ENCODE measurements around the gene GSK3A. TPM values are rescaled to one million over a fixed set of nuclear protein-coding genes. Genes with fewer than 3 reads are reported as not detected.

Gene GSK3A
- total and polyA plus RNA-seq, 9 of the 15 experiments (the other 6 are each of a cell fraction or from before 2014, with no cell fraction given) = 0.62 to 90.7 (median 33.3) TPM

DNA sequence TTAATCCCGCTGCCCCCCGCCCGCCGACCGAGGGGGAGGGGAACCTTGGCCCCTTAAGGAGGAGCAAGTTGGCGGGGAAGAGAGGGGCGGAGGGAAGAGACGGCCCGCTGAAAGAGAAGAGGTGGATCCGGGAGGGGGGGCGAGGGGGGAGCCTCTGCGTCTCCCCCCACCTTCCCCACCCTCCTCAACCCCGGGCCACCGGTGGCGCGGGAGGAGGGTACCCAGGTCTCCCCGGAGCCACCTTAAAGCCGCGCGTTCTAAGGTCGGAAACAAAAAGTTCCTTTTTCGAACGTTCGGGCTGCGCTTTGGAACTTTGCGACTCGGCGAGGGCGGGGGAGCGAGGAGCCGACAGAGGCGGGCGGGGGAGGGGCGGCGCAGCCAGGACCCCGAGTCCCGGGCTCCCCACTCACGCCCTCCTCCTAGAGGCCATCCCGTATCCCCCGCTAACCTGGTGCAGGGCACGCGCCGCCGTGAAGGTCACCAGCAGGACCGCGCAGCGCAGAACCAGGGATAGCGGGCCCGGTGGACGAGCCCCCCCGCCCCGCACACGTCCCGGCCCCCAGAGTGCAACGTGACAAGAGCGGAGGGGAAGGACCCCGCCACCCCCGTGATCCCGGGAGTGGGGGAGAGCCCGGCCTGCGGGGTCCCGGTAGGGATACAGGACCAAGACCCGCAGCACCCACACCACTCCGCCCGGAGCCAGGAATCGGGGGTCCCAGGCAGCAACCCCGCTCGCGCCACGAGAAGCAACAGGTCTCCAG lies 11.9 kb upstream of the GSK3A start (continued):
- TF ChIP-seq ZNF699 (CRISPR knock-in tag; IDR thresholded peaks at IDR 0.05; ENCODE audit: insufficient replicate concordance) (no peak), ZNF274 (IDR thresholded peaks at IDR 0.05; ENCODE audit: borderline replicate concordance, low read depth, low read length) (no peak), CREB1 (IDR thresholded peaks at IDR 0.05) (peak; percentile 5; the same call in 1 of the 2 replicates), CREB1 (CRISPR knock-in tag; IDR thresholded peaks at IDR 0.05) (peak; percentile 18; the same call in 1 of the 2 replicates), ZNF133 (CRISPR knock-in tag; IDR thresholded peaks at IDR 0.05) (no peak), ZNF584 (CRISPR knock-in tag; IDR thresholded peaks at IDR 0.05; ENCODE audit: low read depth) (no peak), SMAD4 (CRISPR knock-in tag; conservative IDR thresholded peaks at IDR 0.05) (peak; percentile 24; the same call in 1 of the 2 replicates), CEBPG (CRISPR knock-in tag; IDR thresholded peaks at IDR 0.05) (no peak), CEBPG (tag; conservative IDR thresholded peaks at IDR 0.05 in 1 of 2, IDR thresholded peaks at IDR 0.05 in 1 of 2) (no peak), JUN (IDR thresholded peaks at IDR 0.05; ENCODE audit: borderline replicate concordance, low read depth, low read length) (no peak), JUN (CRISPR knock-in tag; IDR thresholded peaks at IDR 0.05; ENCODE audit: borderline replicate concordance) (no peak), NFYB (IDR thresholded peaks at IDR 0.05; ENCODE audit: extremely low read depth, insufficient read length) (no peak), RBBP5 (IDR thresholded peaks at IDR 0.05; ENCODE audit: borderline replicate concordance, insufficient read depth, low read length, poor library complexity, severe bottlenecking) (peak; percentile 73)
- TF ChIP-seq, protein P1, sequence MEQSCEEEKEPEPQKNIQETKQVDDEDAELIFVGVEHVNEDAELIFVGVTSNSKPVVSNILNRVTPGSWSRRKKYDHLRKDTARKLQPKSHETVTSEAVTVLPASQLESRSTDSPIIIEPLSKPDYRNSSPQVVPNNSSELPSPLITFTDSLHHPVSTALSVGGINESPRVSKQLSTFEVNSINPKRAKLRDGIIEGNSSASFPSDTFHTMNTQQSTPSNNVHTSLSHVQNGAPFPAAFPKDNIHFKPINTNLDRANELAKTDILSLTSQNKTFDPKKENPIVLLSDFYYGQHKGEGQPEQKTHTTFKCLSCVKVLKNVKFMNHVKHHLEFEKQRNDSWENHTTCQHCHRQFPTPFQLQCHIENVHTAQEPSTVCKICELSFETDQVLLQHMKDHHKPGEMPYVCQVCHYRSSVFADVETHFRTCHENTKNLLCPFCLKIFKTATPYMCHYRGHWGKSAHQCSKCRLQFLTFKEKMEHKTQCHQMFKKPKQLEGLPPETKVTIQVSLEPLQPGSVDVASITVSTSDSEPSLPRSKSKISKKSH (CRISPR knock-in tag; IDR thresholded peaks at IDR 0.05) = no peak
- TF ChIP-seq, protein P2, sequence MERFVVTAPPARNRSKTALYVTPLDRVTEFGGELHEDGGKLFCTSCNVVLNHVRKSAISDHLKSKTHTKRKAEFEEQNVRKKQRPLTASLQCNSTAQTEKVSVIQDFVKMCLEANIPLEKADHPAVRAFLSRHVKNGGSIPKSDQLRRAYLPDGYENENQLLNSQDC (CRISPR knock-in tag; IDR thresholded peaks at IDR 0.05) = no peak
- TF ChIP-seq, protein P3, sequence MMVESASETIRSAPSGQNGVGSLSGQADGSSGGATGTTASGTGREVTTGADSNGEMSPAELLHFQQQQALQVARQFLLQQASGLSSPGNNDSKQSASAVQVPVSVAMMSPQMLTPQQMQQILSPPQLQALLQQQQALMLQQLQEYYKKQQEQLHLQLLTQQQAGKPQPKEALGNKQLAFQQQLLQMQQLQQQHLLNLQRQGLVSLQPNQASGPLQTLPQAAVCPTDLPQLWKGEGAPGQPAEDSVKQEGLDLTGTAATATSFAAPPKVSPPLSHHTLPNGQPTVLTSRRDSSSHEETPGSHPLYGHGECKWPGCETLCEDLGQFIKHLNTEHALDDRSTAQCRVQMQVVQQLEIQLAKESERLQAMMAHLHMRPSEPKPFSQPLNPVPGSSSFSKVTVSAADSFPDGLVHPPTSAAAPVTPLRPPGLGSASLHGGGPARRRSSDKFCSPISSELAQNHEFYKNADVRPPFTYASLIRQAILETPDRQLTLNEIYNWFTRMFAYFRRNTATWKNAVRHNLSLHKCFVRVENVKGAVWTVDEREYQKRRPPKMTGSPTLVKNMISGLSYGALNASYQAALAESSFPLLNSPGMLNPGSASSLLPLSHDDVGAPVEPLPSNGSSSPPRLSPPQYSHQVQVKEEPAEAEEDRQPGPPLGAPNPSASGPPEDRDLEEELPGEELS (CRISPR knock-in tag; IDR thresholded peaks at IDR 0.05; ENCODE audit: borderline replicate concordance) = no peak
- TF ChIP-seq, protein P4, sequence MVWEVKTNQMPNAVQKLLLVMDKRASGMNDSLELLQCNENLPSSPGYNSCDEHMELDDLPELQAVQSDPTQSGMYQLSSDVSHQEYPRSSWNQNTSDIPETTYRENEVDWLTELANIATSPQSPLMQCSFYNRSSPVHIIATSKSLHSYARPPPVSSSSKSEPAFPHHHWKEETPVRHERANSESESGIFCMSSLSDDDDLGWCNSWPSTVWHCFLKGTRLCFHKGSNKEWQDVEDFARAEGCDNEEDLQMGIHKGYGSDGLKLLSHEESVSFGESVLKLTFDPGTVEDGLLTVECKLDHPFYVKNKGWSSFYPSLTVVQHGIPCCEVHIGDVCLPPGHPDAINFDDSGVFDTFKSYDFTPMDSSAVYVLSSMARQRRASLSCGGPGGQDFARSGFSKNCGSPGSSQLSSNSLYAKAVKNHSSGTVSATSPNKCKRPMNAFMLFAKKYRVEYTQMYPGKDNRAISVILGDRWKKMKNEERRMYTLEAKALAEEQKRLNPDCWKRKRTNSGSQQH (CRISPR knock-in tag; IDR thresholded peaks at IDR 0.05) = no peak
